Ectodermal cell (in vitro differentiated cells): ENCODE measurements around the gene C10orf90.
"Not testable (repeated sequence)": the region's sequence is repeated elsewhere in the genome, so short reads cannot be mapped to it uniquely, and the experiment has no call there.

ENCODE experiments used
- H3K27ac ChIP-seq: 2 replicates; pipeline ENCODE4 v1.7.0; 2013; ENCODE audit warnings: mild to moderate bottlenecking, low read depth, low read length; ENCODE audit not compliant: insufficient read depth, poor library complexity, severe bottlenecking
- H3K27me3 ChIP-seq: 2 replicates; pipeline ENCODE4 v1.7.0; 2013; ENCODE audit warnings: mild to moderate bottlenecking, low read length; ENCODE audit not compliant: insufficient read depth, control insufficient read depth, poor library complexity, severe bottlenecking
- H3K36me3 ChIP-seq: one replicate; pipeline ENCODE4 v1.7.0; 2013; ENCODE audit warnings: low read length; ENCODE audit not compliant: control insufficient read depth, insufficient read depth
- H3K4me1 ChIP-seq: one replicate; pipeline ENCODE4 v1.7.0; 2013; ENCODE audit warnings: low read length; ENCODE audit not compliant: control insufficient read depth, insufficient read depth
- H3K4me3 ChIP-seq: 2 replicates; pipeline ENCODE4 v1.7.0; 2013; ENCODE audit warnings: low read depth, low read length, control low read depth; ENCODE audit not compliant: insufficient read depth
- H3K9me3 ChIP-seq: 2 replicates; pipeline ENCODE4 v1.7.0; 2013; ENCODE audit warnings: mild to moderate bottlenecking, low read length, moderate library complexity; ENCODE audit not compliant: control insufficient read depth
- WGBS, 2 experiments: methylation state at CpG; one replicate each; pipeline ENCODE4 v1.1.7; 2013; ENCODE audit warnings: missing lambda C conversion rate in 2 of 2; 5-methylcytosine and 5-hydroxymethylcytosine counted together

C10orf90 gene

DNA sequence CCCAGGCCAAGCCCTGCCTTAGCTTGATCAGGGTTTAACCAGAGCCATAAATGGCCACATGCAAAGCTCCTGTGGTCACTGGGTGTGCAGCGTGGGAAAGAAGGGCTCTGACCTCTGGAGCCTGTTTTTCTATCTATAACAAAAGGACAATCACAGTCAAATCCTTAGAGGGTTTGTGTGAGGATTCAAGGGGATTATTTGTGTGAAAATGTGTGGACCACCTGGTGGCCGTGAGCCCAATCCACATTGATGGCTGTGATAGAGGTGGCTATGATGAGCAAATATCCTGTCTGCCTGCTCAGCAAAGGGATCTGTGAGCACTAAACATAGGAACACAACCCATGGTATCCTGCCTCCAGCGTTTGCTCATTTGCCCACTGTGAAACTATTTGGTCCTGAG, 107.1 kb downstream of the C10orf90 start:
- Histone ChIP-seq H3K27me3 (no peaks in the 10 kb centered on the region), H3K36me3 (no peaks in the 10 kb centered on the region), H3K27ac (no peak overlapping the region), H3K4me1 (peaks cover 22% of the 10 kb centered on the region), H3K4me3 (no peak overlapping the region), H3K9me3 (no peaks in the 10 kb centered on the region)
- 58 to 59% methylated on average over 3 of the region's 3 CpGs for WGBS, 2 experiments

DNA sequence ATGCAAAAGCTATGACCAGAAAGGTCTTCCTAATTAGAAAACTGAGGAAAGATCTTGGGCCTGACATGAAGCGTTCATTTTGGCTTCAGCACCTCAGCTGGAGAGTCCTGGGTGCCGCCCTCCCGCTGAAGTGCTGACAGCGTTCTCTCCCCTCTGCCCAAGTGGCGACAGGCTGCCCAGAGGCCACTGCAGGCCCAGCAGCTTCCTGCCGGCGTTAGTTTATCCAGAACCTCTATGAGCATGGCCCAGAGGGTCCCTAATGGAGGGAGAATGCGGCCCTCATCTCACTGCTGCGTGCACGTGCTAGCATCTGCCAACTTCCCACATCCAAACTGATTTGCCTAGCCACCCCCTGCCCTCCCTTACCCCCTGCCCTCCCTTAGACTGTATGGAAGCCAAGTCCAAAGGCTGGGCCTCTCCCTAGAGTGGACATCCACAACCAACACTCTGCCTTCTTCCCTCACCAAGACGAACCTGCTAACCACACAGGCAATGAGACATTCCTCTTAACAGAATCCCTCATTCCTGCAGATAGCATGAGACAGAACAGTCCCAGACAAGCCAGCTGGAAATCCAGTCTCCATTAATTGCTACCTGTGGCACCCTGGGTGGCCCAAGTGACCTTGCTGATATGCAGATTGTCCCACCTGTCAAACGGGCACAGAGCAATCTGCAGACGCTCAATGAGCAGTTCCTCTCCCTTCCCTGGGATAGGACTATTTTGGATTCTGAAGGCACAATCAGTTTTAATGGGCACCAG, 108.4 kb downstream of the C10orf90 start:
- H3K9me3 ChIP-seq, result no peaks in the 10 kb centered on the region
- no peaks in the 10 kb centered on the region for H3K36me3 ChIP-seq
- H3K4me1 ChIP-seq, result peaks cover 22% of the 10 kb centered on the region
- H3K27me3 ChIP-seq, result no peaks in the 10 kb centered on the region
- H3K27ac ChIP-seq, result no peak overlapping the region
- WGBS, 2 experiments, result 55 to 58% methylated on average over 13 of the region's 13 CpGs
- H3K4me3 ChIP-seq, result no peak overlapping the region

DNA sequence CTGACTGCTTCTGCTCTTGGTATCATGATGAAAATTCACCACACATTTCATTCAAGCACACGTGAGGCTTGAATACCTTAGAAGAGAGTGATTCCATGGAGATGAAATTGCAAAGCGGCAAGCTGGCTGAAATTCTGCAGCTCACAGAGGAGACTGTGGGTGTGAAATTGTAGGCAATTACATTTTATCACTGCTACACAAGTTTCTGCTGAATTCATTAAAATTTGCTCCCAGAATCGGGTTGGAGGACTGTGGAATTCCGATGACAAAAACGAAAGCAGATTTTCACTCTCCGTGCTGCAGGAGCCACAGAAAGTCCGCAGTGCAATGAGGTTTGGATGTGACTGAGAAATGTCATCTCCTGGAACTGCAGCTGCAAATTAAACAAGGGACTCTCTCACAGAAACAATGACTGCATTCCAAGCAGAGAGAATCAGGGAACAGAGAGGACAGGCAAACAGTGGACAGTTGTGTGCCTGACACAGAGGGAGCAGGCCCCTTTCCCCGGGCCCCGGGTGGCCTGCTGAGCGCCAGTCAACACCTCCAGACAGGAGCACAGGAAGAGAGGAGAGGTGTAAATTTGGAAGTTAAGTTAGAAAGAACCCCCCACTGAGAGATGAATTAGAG, 109.1 kb downstream of the C10orf90 start:
- H3K4me3 ChIP-seq, result no peak overlapping the region
- no peaks in the 10 kb centered on the region for H3K36me3 ChIP-seq
- 36 to 45% methylated on average over 10 of the region's 10 CpGs for WGBS, 2 experiments
- H3K27ac ChIP-seq, result peak overlapping the region; percentile 60
- H3K4me1 ChIP-seq, result peaks cover 22% of the 10 kb centered on the region
- H3K9me3 ChIP-seq, result no peaks in the 10 kb centered on the region
- H3K27me3 ChIP-seq, result no peaks in the 10 kb centered on the region

DNA sequence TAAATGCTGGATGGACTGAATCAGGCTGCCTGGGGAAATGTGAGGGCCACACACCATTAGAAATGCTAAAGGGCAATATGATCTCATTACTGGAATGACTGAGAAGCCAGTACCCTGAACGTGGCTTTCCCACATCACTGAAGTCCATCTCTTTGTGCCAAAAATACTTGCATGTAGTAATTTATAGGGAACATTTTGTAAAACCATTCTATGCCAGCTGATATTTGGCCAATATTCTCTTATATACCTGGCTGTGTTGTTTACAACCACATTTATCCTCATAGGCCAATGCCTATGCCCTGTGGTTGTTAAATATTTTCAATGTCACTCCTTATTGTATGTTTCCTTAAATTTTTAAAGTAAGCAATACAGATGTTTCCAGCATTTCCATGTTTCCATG, 111.6 kb downstream of the C10orf90 start:
- 90 to 95% methylated on average over 1 of the region's 1 CpG for WGBS, 2 experiments
- Histone ChIP-seq H3K27me3 (no peaks in the 10 kb centered on the region), H3K4me3 (no peak overlapping the region), H3K4me1 (peaks cover 22% of the 10 kb centered on the region), H3K9me3 (no peaks in the 10 kb centered on the region), H3K27ac (no peak overlapping the region), H3K36me3 (no peaks in the 10 kb centered on the region)

- Histone ChIP-seq H3K9me3 (no peaks in the 10 kb centered on the region), H3K27ac (no peak overlapping the region), H3K4me3 (no peak overlapping the region), H3K36me3 (no peaks in the 10 kb centered on the region), H3K4me1 (no peaks in the 10 kb centered on the region), H3K27me3 (no peaks in the 10 kb centered on the region)
Measured at GRCh38 chr10:126551202-126551601, 119.3 kb downstream of the C10orf90 start.

DNA sequence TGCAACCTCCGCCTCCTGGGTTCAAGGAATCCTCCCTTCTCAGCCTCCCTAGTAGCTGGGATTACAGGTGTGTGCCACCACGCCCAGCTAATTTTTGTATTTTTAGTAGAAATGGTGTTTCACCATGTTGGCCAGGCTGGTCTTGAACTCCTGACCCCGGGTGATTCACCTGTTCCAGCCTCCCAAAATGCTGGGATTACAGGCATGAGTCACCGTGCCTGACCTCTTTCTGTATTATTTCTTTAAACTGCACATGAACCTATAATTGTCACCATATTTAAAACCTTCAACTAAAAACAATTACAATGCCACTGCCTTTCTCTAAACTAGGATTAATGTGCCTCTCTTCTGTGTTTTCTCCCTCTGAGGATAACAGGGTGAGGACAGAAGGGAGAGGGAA, 119.9 kb downstream of the C10orf90 start:
- WGBS, 2 experiments, result 66 to 73% methylated on average over 4 of the region's 4 CpGs
- H3K36me3 ChIP-seq, H3K27ac ChIP-seq, H3K27me3 ChIP-seq, H3K9me3 ChIP-seq, H3K4me1 ChIP-seq, H3K4me3 ChIP-seq: not testable (repeated sequence)

GRCh38 chr10:126549344-126549743, 121.1 kb downstream of the C10orf90 start:
- no peaks in the 10 kb centered on the region for H3K27me3 ChIP-seq
- H3K27ac ChIP-seq, result no peak overlapping the region
- no peaks in the 10 kb centered on the region for H3K9me3 ChIP-seq
- H3K4me3 ChIP-seq, result no peak overlapping the region
- no peaks in the 10 kb centered on the region for H3K36me3 ChIP-seq
- no peaks in the 10 kb centered on the region for H3K4me1 ChIP-seq

DNA sequence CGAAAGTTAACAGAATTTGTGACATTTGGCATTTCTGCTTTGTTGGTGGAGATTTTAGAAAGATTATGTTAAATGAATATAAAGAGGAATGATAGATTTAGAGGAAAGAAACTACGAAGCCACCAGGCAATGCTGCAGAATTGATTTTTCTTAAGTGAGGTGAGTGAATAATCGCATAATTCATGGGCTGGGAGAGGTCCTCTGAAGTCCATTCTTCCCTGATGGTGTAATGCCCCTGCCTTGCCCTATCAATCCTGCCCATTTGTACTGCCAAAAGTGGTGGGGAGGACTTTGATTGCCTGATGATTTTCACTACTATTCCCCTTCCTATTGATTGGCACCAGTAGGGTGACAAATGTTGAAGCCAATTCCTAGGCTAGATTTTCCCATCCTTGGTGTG, 125.9 kb downstream of the C10orf90 start:
- WGBS, 2 experiments, result 84 to 86% methylated on average over 3 of the region's 3 CpGs
- H3K9me3 ChIP-seq, result no peaks in the 10 kb centered on the region

DNA sequence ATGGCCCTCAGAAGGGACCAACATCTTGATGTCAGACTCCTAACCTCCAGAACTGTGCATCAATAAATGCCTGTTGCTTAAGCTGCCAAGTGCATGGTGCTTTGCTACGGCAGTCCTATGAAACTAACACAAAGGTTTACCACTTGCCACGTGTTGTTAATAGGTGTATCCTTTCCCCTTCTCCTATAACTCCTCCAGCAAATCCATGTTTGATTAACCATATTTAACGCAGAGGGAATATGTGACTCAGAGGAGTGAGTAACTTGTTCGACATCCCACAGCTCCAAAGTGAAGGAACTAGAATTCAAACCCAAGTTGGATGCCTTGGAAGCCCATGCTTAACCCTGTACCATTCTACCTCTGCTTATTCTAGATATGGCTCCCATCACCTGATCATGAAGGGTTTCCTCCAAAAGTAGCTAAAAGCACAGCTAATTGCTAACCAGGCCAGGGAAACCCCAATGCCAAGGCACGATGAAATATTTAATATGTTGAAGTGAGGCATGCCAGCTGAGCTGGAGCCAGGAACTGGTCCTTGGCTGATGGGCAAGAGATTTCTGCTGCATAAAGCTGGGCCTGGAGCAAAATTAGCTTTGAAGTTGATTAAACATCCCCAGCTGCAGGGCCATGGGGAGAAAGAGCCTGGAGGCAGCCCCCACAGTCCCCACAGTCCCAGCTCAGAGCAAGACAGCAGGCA, 131.9 kb downstream of the C10orf90 start:
- no peaks in the 10 kb centered on the region for H3K9me3 ChIP-seq
- no peak overlapping the region for H3K4me3 ChIP-seq
- peaks cover 4% of the 10 kb centered on the region for H3K4me1 ChIP-seq
- no peak overlapping the region for H3K27ac ChIP-seq
- 96 to 97% methylated on average over 5 of the region's 5 CpGs for WGBS, 2 experiments
- no peaks in the 10 kb centered on the region for H3K27me3 ChIP-seq
- H3K36me3 ChIP-seq, result no peaks in the 10 kb centered on the region

More for the DNA sequence above, 125.9 kb downstream of the C10orf90 start:
- Histone ChIP-seq H3K27ac (no peak overlapping the region), H3K4me3 (no peak overlapping the region), H3K36me3 (no peaks in the 10 kb centered on the region), H3K4me1 (no peaks in the 10 kb centered on the region), H3K27me3 (no peaks in the 10 kb centered on the region)

DNA sequence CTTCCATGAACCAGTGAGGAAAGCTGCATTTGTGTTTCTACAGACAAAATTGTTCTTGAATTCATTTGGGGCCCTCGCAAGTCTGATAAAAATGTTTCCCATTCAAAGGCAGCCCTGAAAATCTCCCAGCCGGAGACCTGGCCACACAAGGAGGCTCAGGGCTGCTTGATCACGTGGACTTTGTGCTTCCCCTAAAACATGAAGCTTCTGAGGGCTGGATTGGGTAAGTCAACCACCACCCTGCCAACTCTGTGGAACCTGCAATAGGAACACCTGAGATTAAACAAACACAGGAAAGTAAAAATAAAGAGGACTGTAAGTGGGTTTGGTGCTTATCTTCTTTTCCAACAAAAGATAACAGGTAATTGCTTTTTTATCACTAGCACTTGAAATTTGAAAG, 133.8 kb downstream of the C10orf90 start:
- no peak overlapping the region for H3K4me3 ChIP-seq
- no peaks in the 10 kb centered on the region for H3K36me3 ChIP-seq
- H3K4me1 ChIP-seq, result peaks cover 4% of the 10 kb centered on the region
- 91 to 93% methylated on average over 3 of the region's 3 CpGs for WGBS, 2 experiments
- H3K9me3 ChIP-seq, result no peaks in the 10 kb centered on the region
- H3K27ac ChIP-seq, result no peak overlapping the region
- no peaks in the 10 kb centered on the region for H3K27me3 ChIP-seq
